ENCODE measurements around the gene FLNA. TPM values are rescaled to one million over a fixed set of nuclear protein-coding genes. Genes with fewer than 3 reads are reported as not detected.
A peak's percentile ranks its signal among the peaks of the same experiment; 100 is the strongest.

Gene FLNA
- total RNA-seq, 1 experiment from 2014 or later = 920 TPM

- BruUV-seq (replicated peaks) = no TSS peak
- TF ChIP-seq POLR2AphosphoS5 (IDR thresholded peaks at IDR 0.05; ENCODE audit: low read depth, low read length) (no peak), TCF7L2 (IDR thresholded peaks at IDR 0.05; ENCODE audit: low read depth, low read length) (no peak), SIN3A (IDR thresholded peaks at IDR 0.05; ENCODE audit: borderline replicate concordance, insufficient read depth, low read depth, low read length) (no peak), REST (IDR thresholded peaks at IDR 0.05; ENCODE audit: insufficient read depth in 1 of 2, low read depth in 2 of 2, low read length in 1 of 2) (no peak)
- TF ChIP-seq, protein P1, sequence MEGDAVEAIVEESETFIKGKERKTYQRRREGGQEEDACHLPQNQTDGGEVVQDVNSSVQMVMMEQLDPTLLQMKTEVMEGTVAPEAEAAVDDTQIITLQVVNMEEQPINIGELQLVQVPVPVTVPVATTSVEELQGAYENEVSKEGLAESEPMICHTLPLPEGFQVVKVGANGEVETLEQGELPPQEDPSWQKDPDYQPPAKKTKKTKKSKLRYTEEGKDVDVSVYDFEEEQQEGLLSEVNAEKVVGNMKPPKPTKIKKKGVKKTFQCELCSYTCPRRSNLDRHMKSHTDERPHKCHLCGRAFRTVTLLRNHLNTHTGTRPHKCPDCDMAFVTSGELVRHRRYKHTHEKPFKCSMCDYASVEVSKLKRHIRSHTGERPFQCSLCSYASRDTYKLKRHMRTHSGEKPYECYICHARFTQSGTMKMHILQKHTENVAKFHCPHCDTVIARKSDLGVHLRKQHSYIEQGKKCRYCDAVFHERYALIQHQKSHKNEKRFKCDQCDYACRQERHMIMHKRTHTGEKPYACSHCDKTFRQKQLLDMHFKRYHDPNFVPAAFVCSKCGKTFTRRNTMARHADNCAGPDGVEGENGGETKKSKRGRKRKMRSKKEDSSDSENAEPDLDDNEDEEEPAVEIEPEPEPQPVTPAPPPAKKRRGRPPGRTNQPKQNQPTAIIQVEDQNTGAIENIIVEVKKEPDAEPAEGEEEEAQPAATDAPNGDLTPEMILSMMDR (IDR thresholded peaks at IDR 0.05) = no peak
- no peak for ATAC-seq
Measured at GRCh38 chrX:154412468-154412867, 38.0 kb upstream of the FLNA start.

DNA sequence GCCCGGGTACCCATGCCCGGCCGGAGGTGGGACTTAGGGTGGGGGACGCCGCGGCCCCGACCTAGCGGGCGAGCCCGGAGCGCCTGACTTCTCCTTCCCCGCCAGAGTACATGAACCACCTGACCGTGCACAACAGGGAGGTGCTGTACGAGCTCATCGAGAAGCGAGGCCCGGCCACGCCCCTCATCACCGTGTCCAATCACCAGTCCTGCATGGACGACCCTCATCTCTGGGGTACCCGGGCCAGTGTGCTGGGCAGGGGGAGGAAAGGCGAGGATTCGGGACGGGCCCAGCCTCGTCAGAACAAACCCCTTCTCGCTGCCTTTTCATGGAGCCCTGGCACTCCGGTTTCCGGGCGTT lies 37.5 kb upstream of the FLNA start:
- Histone ChIP-seq H3K9me3 (ENCODE audit: control insufficient read depth, insufficient read depth, low read depth, low read length) (no peaks in the 10 kb centered on the region), H3K4me1 (ENCODE audit: control insufficient read depth, insufficient read depth, low read length) (peaks cover 27% of the 10 kb centered on the region), H3K27me3 (ENCODE audit: control insufficient read depth, insufficient read depth, low read length) (no peaks in the 10 kb centered on the region), H3K4me3 (ENCODE audit: low read depth in 2 of 2, low read length in 2 of 2) (peak overlapping the region; percentile 79 to 80), H3K36me3 (ENCODE audit: control insufficient read depth, insufficient read depth, low read length) (no peaks in the 10 kb centered on the region), H3K27ac (ENCODE audit: low read length) (peak overlapping the region; percentile 95)
- peak; percentile 43; the same call in 1 of the 2 replicates for TF ChIP-seq POLR2AphosphoS5 (IDR thresholded peaks at IDR 0.05; ENCODE audit: low read depth, low read length)
- no peak for TF ChIP-seq REST (IDR thresholded peaks at IDR 0.05; ENCODE audit: insufficient read depth in 1 of 2, low read depth in 2 of 2, low read length in 1 of 2)
- CTCF ChIA-PET = interaction anchor here (1.0 kb wide), 1 partner anchor 48 kb away, joined by 4 read pairs; no protein-coding TSS in a partner anchor
- POLR2A ChIA-PET = no interaction called here
- no TSS peak for BruUV-seq (replicated peaks)
- peak; percentile 72 for ATAC-seq
- in situ Hi-C loops (cut with HindIII; ENCODE audit: low pct_unique_long_range_greater_than_20kb, low sequenced_read_pairs) = no loop called here
- DNase-seq (ENCODE audit: low read depth, low spot score) = no peak
- intact Hi-C loops (cut with micrococcal nuclease; ENCODE audit: unreplicated experiment) = no loop called here

More at GRCh38 chrX:154412468-154412867, 38.0 kb upstream of the FLNA start:
- H3K4me3 ChIP-seq (ENCODE audit: low read depth in 2 of 2, low read length in 2 of 2) = peak overlapping the region; percentile 79 to 80
- ChIA-PET CTCF (interaction anchor here (1.0 kb wide), 1 partner anchor 48 kb away, joined by 4 read pairs; no protein-coding TSS in a partner anchor), POLR2A (no interaction called here)
- in situ Hi-C loops (cut with HindIII; ENCODE audit: low pct_unique_long_range_greater_than_20kb, low sequenced_read_pairs) = no loop called here
- H3K4me1 ChIP-seq (ENCODE audit: control insufficient read depth, insufficient read depth, low read length) = peaks cover 27% of the 10 kb centered on the region
- no peaks in the 10 kb centered on the region for H3K27me3 ChIP-seq (ENCODE audit: control insufficient read depth, insufficient read depth, low read length)
- intact Hi-C loops (cut with micrococcal nuclease; ENCODE audit: unreplicated experiment) = no loop called here
- peak overlapping the region; percentile 95 for H3K27ac ChIP-seq (ENCODE audit: low read length)
- no peaks in the 10 kb centered on the region for H3K9me3 ChIP-seq (ENCODE audit: control insufficient read depth, insufficient read depth, low read depth, low read length)
- DNase-seq (ENCODE audit: low read depth, low spot score) = no peak
- H3K36me3 ChIP-seq (ENCODE audit: control insufficient read depth, insufficient read depth, low read length) = no peaks in the 10 kb centered on the region
